GM21423 (cell line): ENCODE results near the gene TRIM2.

ENCODE experiments used
- ATAC-seq: cut with Tn5 transposase; IDR thresholded peaks from one replicate; pipeline ENCODE4 v1.9.1; 2021; ENCODE audit warnings: mild to moderate bottlenecking, moderate library complexity; ENCODE audit not compliant: unreplicated experiment

Gene TRIM2

DNA sequence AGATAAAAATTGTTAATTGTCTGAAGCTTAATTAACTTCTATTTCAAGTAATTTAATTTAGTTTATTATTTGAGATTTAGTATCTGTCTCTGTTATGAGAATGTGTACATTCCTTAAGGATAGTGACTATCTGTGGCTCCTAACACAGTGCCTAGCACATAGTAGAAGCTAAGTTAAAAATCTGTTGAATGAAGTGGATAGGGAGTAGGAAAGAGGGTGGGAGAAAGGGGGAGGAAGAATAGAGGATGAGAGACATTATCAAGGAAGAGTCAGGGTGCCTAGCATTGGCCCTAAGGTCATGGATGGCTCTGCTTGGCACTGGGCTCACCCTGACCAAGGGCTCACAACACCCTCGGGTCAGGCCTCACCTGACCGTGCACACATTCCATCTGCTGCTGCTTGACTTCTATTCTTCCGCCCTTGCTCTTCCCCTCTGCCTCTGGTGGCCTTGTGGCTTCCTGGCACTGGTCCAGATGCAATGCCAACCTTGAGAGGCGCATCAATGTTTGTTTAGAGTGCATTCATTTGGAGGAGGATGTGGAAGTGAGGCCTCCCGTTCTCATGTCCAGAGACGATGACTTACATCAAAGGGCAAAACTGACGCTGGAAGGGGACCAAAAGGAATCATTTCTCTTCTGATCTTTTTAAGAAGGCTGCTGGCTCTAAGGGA is 42.3 kb downstream of the TRIM2 start:
- ATAC-seq = no peak

DNA sequence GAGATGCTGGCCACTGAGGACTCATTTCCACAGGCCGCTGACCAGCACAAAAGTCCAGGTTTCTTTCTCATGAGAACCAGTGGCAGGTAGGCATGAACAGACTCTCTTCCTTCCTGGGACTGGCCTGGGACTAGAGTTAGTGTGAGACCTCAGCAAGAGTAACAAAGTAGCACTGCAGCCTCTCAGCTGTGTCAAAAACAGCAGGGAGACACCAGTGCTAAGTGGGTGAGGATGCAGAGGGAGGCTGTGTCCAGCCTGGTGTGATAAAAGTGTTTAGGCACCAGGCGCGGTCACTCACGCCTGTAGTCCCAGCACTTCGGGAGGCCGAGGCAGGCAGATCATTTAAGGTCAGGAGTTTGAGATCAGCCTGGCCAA is 42.9 kb downstream of the TRIM2 start:
- no peak for ATAC-seq

- no peak for ATAC-seq
Observed at GRCh38 chr4:153248641-153249198, 44.5 kb downstream of the TRIM2 start.

DNA sequence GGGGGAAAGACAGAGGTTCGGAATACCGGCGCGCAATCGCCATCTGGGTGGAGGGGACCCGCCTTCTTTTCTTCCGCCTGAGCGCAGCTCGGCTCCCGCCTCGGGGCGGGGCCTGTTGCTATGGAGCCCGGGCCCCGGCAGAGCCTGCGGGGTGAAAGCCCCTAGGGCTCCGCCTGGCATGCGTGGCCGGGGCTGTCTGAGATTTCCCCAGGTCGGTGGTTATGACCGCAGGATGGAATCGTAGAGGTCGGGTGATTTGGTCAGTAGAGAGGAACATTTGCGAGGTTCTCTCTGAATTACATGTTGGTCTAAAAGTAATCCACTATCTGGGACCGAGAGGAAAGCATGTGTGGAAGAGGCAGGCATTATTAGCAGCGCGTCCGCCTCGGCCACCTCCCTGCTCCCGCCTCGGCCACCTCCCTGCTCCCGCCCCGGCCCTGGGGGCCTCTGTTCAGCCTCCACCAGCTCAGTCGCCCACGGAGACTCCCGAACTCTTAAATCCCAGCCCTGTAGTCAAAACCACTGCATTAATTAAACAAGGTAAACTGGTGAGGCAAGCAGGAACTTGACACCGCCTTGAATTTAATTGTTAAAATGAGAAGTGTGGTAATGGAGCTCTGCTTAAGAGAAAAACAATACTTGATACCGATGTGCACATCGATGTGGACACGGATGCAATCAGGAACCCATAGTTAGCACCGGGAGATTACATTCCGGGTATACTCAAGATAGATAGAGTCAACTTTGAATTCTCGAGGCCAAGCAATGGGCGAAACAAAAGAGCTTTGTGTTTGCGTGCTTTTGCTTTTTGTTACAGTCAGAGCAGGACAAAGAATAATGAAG is 45.2 kb downstream of the TRIM2 start:
- peak; percentile 98 for ATAC-seq

DNA sequence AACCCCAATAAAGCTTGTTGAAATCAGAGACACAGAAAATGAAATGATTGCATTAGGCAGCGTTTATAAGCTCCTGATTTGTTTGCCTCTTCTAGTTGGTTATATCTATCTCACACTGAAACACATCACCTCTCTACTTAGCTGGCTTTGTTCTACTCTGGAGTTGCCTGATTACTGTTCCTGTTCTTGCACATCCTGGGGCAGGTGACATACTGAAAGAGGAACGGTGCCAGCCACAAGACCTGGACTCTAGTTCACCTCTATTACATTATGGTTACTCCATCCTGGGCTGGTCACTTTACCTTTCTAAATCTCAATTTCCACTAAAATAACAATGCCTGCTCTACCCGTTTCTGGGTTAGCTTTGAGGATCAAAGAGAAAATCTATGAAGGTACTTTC is 47.9 kb downstream of the TRIM2 start:
- no peak for ATAC-seq

- no peak for ATAC-seq
Observed at GRCh38 chr4:153255233-153255632, 51.0 kb downstream of the TRIM2 start.

GRCh38 chr4:153257151-153257620 is 52.9 kb downstream of the TRIM2 start:
- ATAC-seq = peak; percentile 52

DNA sequence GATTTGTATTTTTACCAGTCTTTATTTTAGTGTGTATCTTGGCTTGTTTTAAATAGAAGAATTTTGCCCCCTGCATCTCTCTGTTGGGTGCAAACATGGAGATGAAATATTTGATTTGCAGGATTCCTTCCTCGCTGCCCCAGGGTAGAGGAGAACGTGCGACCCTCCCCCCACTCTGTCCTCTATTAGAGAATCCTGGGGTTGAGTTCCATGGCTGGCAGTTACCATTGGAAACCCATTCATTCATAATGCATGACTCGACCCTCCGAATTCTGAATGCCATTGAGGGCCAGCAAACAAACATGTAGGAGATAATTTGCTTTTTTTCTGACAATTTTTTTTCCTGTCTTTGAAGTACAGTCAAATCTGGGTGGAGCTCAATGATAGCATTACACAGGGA is 53.7 kb downstream of the TRIM2 start:
- no peak for ATAC-seq

GRCh38 chr4:153258750-153259149 is 54.5 kb downstream of the TRIM2 start:
- no peak for ATAC-seq

DNA sequence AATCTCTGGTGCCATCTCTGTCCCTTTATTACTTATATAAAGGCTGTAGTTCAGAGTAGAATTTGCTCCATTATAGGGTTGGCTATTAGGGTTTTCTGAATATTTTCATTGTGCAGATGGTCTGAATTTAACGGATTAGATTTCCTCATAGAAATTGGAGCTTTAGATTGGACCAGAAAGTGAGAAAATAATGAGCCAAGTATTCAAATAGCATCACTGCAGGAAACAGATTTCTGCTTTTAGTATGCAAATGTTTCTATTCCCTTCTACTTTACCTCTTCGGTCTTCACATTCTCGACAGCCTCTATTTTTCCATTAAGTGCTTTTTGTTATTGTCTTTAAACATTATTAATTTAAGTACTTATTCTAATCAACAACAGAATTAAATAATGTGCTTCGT is 55.4 kb downstream of the TRIM2 start:
- no peak for ATAC-seq

- ATAC-seq = no peak
Observed at GRCh38 chr4:153260132-153260531, 55.9 kb downstream of the TRIM2 start.

GRCh38 chr4:153260553-153261300 is 56.5 kb downstream of the TRIM2 start:
- ATAC-seq = no peak

- ATAC-seq = no peak
Observed at GRCh38 chr4:153261461-153261860, 57.2 kb downstream of the TRIM2 start.

GRCh38 chr4:153261914-153262313 is 57.7 kb downstream of the TRIM2 start:
- ATAC-seq = no peak

GRCh38 chr4:153265306-153266047 is 61.2 kb downstream of the TRIM2 start:
- ATAC-seq = no peak

- no peak for ATAC-seq
Observed at GRCh38 chr4:153266988-153267387, 62.7 kb downstream of the TRIM2 start.

- ATAC-seq = no peak
Observed at GRCh38 chr4:153267890-153268289, 63.6 kb downstream of the TRIM2 start.

- ATAC-seq = no peak
Observed at GRCh38 chr4:153268295-153268694, 64.1 kb downstream of the TRIM2 start.

GRCh38 chr4:153269218-153269990 is 65.2 kb downstream of the TRIM2 start:
- ATAC-seq = no peak

DNA sequence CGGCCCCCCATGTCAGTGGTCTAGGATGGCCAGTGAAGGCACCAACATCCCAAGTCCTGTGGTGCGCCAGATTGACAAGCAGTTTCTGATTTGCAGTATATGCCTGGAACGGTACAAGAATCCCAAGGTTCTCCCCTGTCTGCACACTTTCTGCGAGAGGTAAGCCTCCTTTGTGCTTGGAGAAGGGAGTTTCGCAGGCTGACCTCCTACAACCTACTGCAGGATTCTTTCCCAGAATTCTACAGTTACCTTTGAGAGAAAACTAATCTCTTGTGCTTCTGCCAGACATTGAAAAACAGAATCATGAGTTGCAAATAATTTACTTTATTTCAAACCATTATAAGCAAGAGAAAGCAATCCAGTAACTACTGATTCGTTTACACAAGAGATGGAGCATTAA is 66.1 kb downstream of the TRIM2 start:
- ATAC-seq = no peak
